ENCODE results near the gene NACA.
"Not testable (repeated sequence)": the region's sequence is repeated elsewhere in the genome, so short reads cannot be mapped to it uniquely, and the experiment has no call there.

NACA gene

GRCh38 chr12:56728139-56728861 lies 3.2 kb upstream of the NACA start:
- H3K4me2 ChIP-seq (ENCODE audit: low read length) = no peak overlapping the region
- no peaks in the 10 kb centered on the region for H3K9me3 ChIP-seq (ENCODE audit: control insufficient read depth, insufficient read depth, low read length)
- H3K36me3 ChIP-seq (ENCODE audit: control insufficient read depth, low read length) = peaks cover 57% of the 10 kb centered on the region

DNA sequence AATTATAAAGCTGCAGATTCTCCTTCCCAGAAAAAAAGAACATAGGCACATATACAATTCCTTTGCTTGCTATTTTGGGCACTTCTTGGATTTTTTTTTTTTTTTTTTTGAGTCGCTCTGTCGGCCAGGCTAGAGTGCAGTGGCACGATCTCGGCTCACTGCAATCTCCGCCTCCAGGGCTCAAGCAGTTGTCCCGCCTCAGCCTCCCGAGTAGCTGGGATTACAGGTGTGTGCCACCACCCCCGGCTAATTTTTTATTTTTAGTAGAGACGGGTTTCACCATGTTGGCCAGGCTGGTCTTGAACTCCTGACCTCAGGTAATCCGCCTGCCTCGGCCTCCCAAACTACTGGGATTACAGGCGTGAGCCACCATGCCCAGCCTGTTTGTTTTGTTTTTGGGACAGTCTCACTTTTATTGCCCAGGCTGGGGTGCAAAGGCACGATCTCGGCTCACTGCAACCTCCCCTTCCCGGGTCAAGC lies 1.1 kb upstream of the NACA start:
- H3K79me2 ChIP-seq (ENCODE audit: control insufficient read depth, low read length) = peaks cover 42% of the 10 kb centered on the region
- H3K4me2 ChIP-seq (ENCODE audit: low read length) = peak overlapping the region; percentile 97
- peak overlapping the region; percentile 96 for H3K27ac ChIP-seq (ENCODE audit: low read depth, low read length)
- H3K4me3 ChIP-seq (ENCODE audit: low read length) = peak overlapping the region; percentile 100
- H3K36me3 ChIP-seq (ENCODE audit: control insufficient read depth, low read length) = peaks cover 62% of the 10 kb centered on the region
- peaks cover 36% of the 10 kb centered on the region for H3F3A ChIP-seq (ENCODE audit: control insufficient read depth, insufficient read depth)
- H3K27me3 ChIP-seq (ENCODE audit: control insufficient read depth, low read length); H3K9me2 ChIP-seq (replicated peaks; ENCODE audit: control insufficient read depth, low read length); H3K9me3 ChIP-seq (ENCODE audit: control insufficient read depth, insufficient read depth, low read length): not testable (repeated sequence)
- peaks cover 28% of the 10 kb centered on the region for H4K20me1 ChIP-seq (ENCODE audit: control insufficient read depth, insufficient read depth, low read depth, low read length)
- H3K4me1 ChIP-seq (ENCODE audit: control insufficient read depth, low read length) = peaks cover 48% of the 10 kb centered on the region

More at GRCh38 chr12:56728139-56728861, 3.2 kb upstream of the NACA start:
- peaks cover 8% of the 10 kb centered on the region; the same call in 1 of the 2 replicates for H4K20me1 ChIP-seq (ENCODE audit: control insufficient read depth, insufficient read depth, low read depth, low read length)
- H3K79me2 ChIP-seq (ENCODE audit: control insufficient read depth, low read length) = peaks cover 21% of the 10 kb centered on the region
- TF ChIP-seq, protein P1, sequence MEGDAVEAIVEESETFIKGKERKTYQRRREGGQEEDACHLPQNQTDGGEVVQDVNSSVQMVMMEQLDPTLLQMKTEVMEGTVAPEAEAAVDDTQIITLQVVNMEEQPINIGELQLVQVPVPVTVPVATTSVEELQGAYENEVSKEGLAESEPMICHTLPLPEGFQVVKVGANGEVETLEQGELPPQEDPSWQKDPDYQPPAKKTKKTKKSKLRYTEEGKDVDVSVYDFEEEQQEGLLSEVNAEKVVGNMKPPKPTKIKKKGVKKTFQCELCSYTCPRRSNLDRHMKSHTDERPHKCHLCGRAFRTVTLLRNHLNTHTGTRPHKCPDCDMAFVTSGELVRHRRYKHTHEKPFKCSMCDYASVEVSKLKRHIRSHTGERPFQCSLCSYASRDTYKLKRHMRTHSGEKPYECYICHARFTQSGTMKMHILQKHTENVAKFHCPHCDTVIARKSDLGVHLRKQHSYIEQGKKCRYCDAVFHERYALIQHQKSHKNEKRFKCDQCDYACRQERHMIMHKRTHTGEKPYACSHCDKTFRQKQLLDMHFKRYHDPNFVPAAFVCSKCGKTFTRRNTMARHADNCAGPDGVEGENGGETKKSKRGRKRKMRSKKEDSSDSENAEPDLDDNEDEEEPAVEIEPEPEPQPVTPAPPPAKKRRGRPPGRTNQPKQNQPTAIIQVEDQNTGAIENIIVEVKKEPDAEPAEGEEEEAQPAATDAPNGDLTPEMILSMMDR (IDR thresholded peaks at IDR 0.05; ENCODE audit: low read depth, low read length, poor library complexity, severe bottlenecking) = no peak
- no peak for TF ChIP-seq EZH2phosphoT487 (IDR thresholded peaks at IDR 0.05; ENCODE audit: borderline replicate concordance, low read length)
- peaks cover 27% of the 10 kb centered on the region for H3K4me1 ChIP-seq (ENCODE audit: control insufficient read depth, low read length)
- peaks cover 33% of the 10 kb centered on the region for H3F3A ChIP-seq (ENCODE audit: control insufficient read depth, insufficient read depth)
- no peak overlapping the region for H3K27ac ChIP-seq (ENCODE audit: low read depth, low read length)
- no peaks in the 10 kb centered on the region for H3K27me3 ChIP-seq (ENCODE audit: control insufficient read depth, low read length)
- H3K9me2 ChIP-seq (replicated peaks; ENCODE audit: control insufficient read depth, low read length) = no peaks in the 10 kb centered on the region
- no peak overlapping the region for H3K4me3 ChIP-seq (ENCODE audit: low read length)

GRCh38 chr12:56725723-56726102 lies 614 bp upstream of the NACA start:
- Histone ChIP-seq H4K20me1 (ENCODE audit: control insufficient read depth, insufficient read depth, low read depth, low read length) (peaks cover 33% of the 10 kb centered on the region), H3K27ac (ENCODE audit: low read depth, low read length) (peak overlapping the region; percentile 96), H3F3A (ENCODE audit: control insufficient read depth, insufficient read depth) (peaks cover 39% of the 10 kb centered on the region), H3K27me3 (ENCODE audit: control insufficient read depth, low read length) (no peaks in the 10 kb centered on the region), H3K9me3 (ENCODE audit: control insufficient read depth, insufficient read depth, low read length) (no peaks in the 10 kb centered on the region), H3K4me3 (ENCODE audit: low read length) (peak overlapping the region; percentile 100), H3K4me2 (ENCODE audit: low read length) (peak overlapping the region; percentile 97), H3K36me3 (ENCODE audit: control insufficient read depth, low read length) (peaks cover 62% of the 10 kb centered on the region), H3K79me2 (ENCODE audit: control insufficient read depth, low read length) (peaks cover 47% of the 10 kb centered on the region), H3K4me1 (ENCODE audit: control insufficient read depth, low read length) (peaks cover 53% of the 10 kb centered on the region), H3K9me2 (replicated peaks; ENCODE audit: control insufficient read depth, low read length) (no peaks in the 10 kb centered on the region)
- TF ChIP-seq, protein P1 (IDR thresholded peaks at IDR 0.05; ENCODE audit: low read depth, low read length, poor library complexity, severe bottlenecking) = no peak
- TF ChIP-seq EZH2phosphoT487 (IDR thresholded peaks at IDR 0.05; ENCODE audit: borderline replicate concordance, low read length) = no peak

- peak overlapping the region; percentile 100 for H3K4me3 ChIP-seq (ENCODE audit: low read length)
- no peaks in the 10 kb centered on the region for H3K9me2 ChIP-seq (replicated peaks; ENCODE audit: control insufficient read depth, low read length)
- H3F3A ChIP-seq (ENCODE audit: control insufficient read depth, insufficient read depth) = peaks cover 46% of the 10 kb centered on the region
- TF ChIP-seq, protein P1 (IDR thresholded peaks at IDR 0.05; ENCODE audit: low read depth, low read length, poor library complexity, severe bottlenecking) = no peak
- TF ChIP-seq EZH2phosphoT487 (IDR thresholded peaks at IDR 0.05; ENCODE audit: borderline replicate concordance, low read length) = no peak
- H3K27ac ChIP-seq (ENCODE audit: low read depth, low read length) = peak overlapping the region; percentile 96
- H3K79me2 ChIP-seq (ENCODE audit: control insufficient read depth, low read length) = peaks cover 58% of the 10 kb centered on the region
- peaks cover 42% of the 10 kb centered on the region for H4K20me1 ChIP-seq (ENCODE audit: control insufficient read depth, insufficient read depth, low read depth, low read length)
- H3K4me1 ChIP-seq (ENCODE audit: control insufficient read depth, low read length) = peaks cover 64% of the 10 kb centered on the region
- no peaks in the 10 kb centered on the region for H3K9me3 ChIP-seq (ENCODE audit: control insufficient read depth, insufficient read depth, low read length)
- no peaks in the 10 kb centered on the region for H3K27me3 ChIP-seq (ENCODE audit: control insufficient read depth, low read length)
- H3K4me2 ChIP-seq (ENCODE audit: low read length) = peak overlapping the region; percentile 97
- peaks cover 68% of the 10 kb centered on the region for H3K36me3 ChIP-seq (ENCODE audit: control insufficient read depth, low read length)
Observed at GRCh38 chr12:56724701-56724971, 463 bp downstream of the NACA start.
